Neuronal stem cell (in vitro differentiated cells): ENCODE data around the gene NAP1L5.

Experiments used
- DNase-seq: peaks from one replicate; pipeline ENCODE4 v3.0.0-alpha.2; 2013; ENCODE audit warnings: low spot score
- H2AFZ ChIP-seq: one replicate; pipeline ENCODE4 v1.6.1; 2013; ENCODE audit warnings: mild to moderate bottlenecking, low read length, inconsistent platforms
- H2AK5ac ChIP-seq: 2 replicates; pipeline ENCODE4 v1.6.1; 2013; ENCODE audit warnings: low read depth, mild to moderate bottlenecking, inconsistent platforms, low read length, moderate library complexity, mixed read lengths
- H2BK120ac ChIP-seq: 2 replicates; pipeline ENCODE4 v1.6.1; 2013; ENCODE audit warnings: low read depth, mild to moderate bottlenecking, inconsistent platforms, low read length, moderate library complexity, mixed read lengths
- H2BK12ac ChIP-seq: one replicate; pipeline ENCODE4 v1.6.1; 2013; ENCODE audit warnings: low read length, inconsistent platforms
- H2BK15ac ChIP-seq: 2 replicates; pipeline ENCODE4 v1.6.1; 2013; ENCODE audit warnings: mild to moderate bottlenecking, low read length, inconsistent platforms, mixed read lengths
- H2BK5ac ChIP-seq: one replicate; pipeline ENCODE4 v1.6.1; 2013; ENCODE audit warnings: inconsistent platforms, mild to moderate bottlenecking, low read length, moderate library complexity
- H3K14ac ChIP-seq: one replicate; pipeline ENCODE4 v1.6.1; 2013; ENCODE audit warnings: low read length, inconsistent platforms
- H3K18ac ChIP-seq: 2 replicates; pipeline ENCODE4 v1.6.1; 2013; ENCODE audit warnings: low read length, inconsistent platforms
- H3K23ac ChIP-seq: 2 replicates; pipeline ENCODE4 v1.6.1; 2013; ENCODE audit warnings: low read depth, mild to moderate bottlenecking, mixed read lengths, low read length, inconsistent platforms; ENCODE audit not compliant: poor library complexity
- H3K27ac ChIP-seq: replicated peaks from 3 replicates; pipeline ENCODE4 v1.5.1; 2013; ENCODE audit warnings: low read length, inconsistent platforms
- H3K27me3 ChIP-seq, 3 experiments: 2 replicates each; pipeline ENCODE4 v1.6.1; 2013; ENCODE audit warnings: low read length in 3 of 3, mild to moderate bottlenecking in 2 of 3, inconsistent platforms in 1 of 3, low read depth in 1 of 3, mixed read lengths in 1 of 3, moderate library complexity in 1 of 3; ENCODE audit not compliant: control insufficient read depth in 3 of 3, insufficient read depth in 3 of 3
- H3K36me3 ChIP-seq, 2 donors: replicated peaks in 1 of 2; 2 replicates each; pipeline ENCODE4 v1.6.1; 2013; ENCODE audit warnings: low read length in 2 of 2; ENCODE audit not compliant: control insufficient read depth in 2 of 2, insufficient read depth in 2 of 2
- H3K4ac ChIP-seq: 2 replicates; pipeline ENCODE4 v1.6.1; 2013; ENCODE audit warnings: inconsistent platforms, mild to moderate bottlenecking, low read length, moderate library complexity
- H3K4me1 ChIP-seq, 2 donors: 1 replicate in 1 of 2; 2 replicates in 1 of 2; pipeline ENCODE4 v1.6.1; 2013; ENCODE audit warnings: low read length in 2 of 2, low read depth in 1 of 2; ENCODE audit not compliant: control insufficient read depth in 2 of 2, insufficient read depth in 1 of 2
- H3K4me2 ChIP-seq: one replicate; pipeline ENCODE4 v1.6.1; 2013; ENCODE audit warnings: mild to moderate bottlenecking, low read length, inconsistent platforms; ENCODE audit not compliant: insufficient read depth, poor library complexity, severe bottlenecking
- H3K4me3 ChIP-seq, 2 donors: 2 replicates each; pipeline ENCODE4 v1.5.1; 2013; ENCODE audit warnings: low read length in 2 of 2, mild to moderate bottlenecking in 2 of 2, inconsistent platforms in 1 of 2, moderate library complexity in 1 of 2
- H3K79me1 ChIP-seq: one replicate; pipeline ENCODE4 v1.6.1; 2013; ENCODE audit warnings: low read depth, mild to moderate bottlenecking, inconsistent platforms, low read length, moderate library complexity
- H3K9ac ChIP-seq: one replicate; pipeline ENCODE4 v1.6.1; 2013; ENCODE audit warnings: mild to moderate bottlenecking, low read depth, low read length, inconsistent platforms; ENCODE audit not compliant: poor library complexity
- H3K9me3 ChIP-seq, 2 donors: replicated peaks in 1 of 2; 2 replicates each; pipeline versions ENCODE3 to v1.6.1; 2013; ENCODE audit warnings: low read length in 2 of 2, mild to moderate bottlenecking in 2 of 2, inconsistent platforms in 1 of 2, low read depth in 1 of 2, mixed read lengths in 1 of 2, moderate library complexity in 1 of 2; ENCODE audit not compliant: control insufficient read depth in 2 of 2, insufficient read depth in 1 of 2
- H4K8ac ChIP-seq: one replicate; pipeline ENCODE4 v1.6.1; 2013; ENCODE audit warnings: low read depth, mild to moderate bottlenecking, inconsistent platforms, low read length, moderate library complexity
- H4K91ac ChIP-seq: one replicate; pipeline ENCODE4 v1.6.1; 2013; ENCODE audit warnings: low read length, low read depth, mild to moderate bottlenecking, inconsistent platforms; ENCODE audit not compliant: poor library complexity
- WGBS, 2 donors: extraction: QIAGEN DNeasy Blood & Tissue Kit; methylation state at CpG; one replicate each; pipeline ENCODE4 v1.1.7; 2013; ENCODE audit warnings: missing lambda C conversion rate in 2 of 2, mixed read lengths in 1 of 2; ENCODE audit not compliant: insufficient read length in 2 of 2, insufficient replicate concordance in 1 of 2; ENCODE audit errors: extremely low coverage in 2 of 2; 5-methylcytosine and 5-hydroxymethylcytosine counted together

The NAP1L5 gene

GRCh38 chr4:88724406-88724805 is 26.8 kb upstream of the NAP1L5 start:
- no peaks in the 10 kb centered on the region for H3K79me1 ChIP-seq
- no peak overlapping the region for H3K23ac ChIP-seq
- DNase-seq, result no peak
- H3K4me1 ChIP-seq, result peaks cover 0 to 1% of the 10 kb centered on the region in 2 donors
- no peak overlapping the region for H3K18ac ChIP-seq
- peaks cover 11 to 39% of the 10 kb centered on the region in 2 donors for H3K36me3 ChIP-seq
- no peak overlapping the region for H3K27ac ChIP-seq
- H2BK5ac ChIP-seq, result no peak overlapping the region
- H2BK12ac ChIP-seq, result no peak overlapping the region
- no peak overlapping the region for H3K14ac ChIP-seq
- no peak overlapping the region for H2AFZ ChIP-seq
- H3K4me3 ChIP-seq, result no peak overlapping the region
- WGBS, 2 donors, result no CpG with 5 or more reads among the region's 2 CpGs
- H3K9ac ChIP-seq, result no peak overlapping the region
- no peak overlapping the region for H3K4me2 ChIP-seq
- H3K4ac ChIP-seq, result no peak overlapping the region
- H3K9me3 ChIP-seq, result peaks cover 0 to 3% of the 10 kb centered on the region in 2 donors
- H2BK15ac ChIP-seq, result no peak overlapping the region
- H4K91ac ChIP-seq, result no peak overlapping the region
- H2AK5ac ChIP-seq, result no peak overlapping the region
- H2BK120ac ChIP-seq, result no peak overlapping the region
- H4K8ac ChIP-seq, result no peak overlapping the region
- no peaks in the 10 kb centered on the region for H3K27me3 ChIP-seq

GRCh38 chr4:88722828-88723227 is 25.2 kb upstream of the NAP1L5 start:
- H4K91ac ChIP-seq, result no peak overlapping the region
- H3K14ac ChIP-seq, result no peak overlapping the region
- no peak overlapping the region for H2AFZ ChIP-seq
- H3K36me3 ChIP-seq, result peaks cover 6 to 24% of the 10 kb centered on the region in 2 donors
- no peak overlapping the region for H3K27ac ChIP-seq
- no peak overlapping the region for H2AK5ac ChIP-seq
- no peak overlapping the region for H3K4ac ChIP-seq
- no peak for DNase-seq
- no peak overlapping the region for H2BK5ac ChIP-seq
- no peak overlapping the region for H2BK120ac ChIP-seq
- no peak overlapping the region for H3K9ac ChIP-seq
- H3K23ac ChIP-seq, result no peak overlapping the region
- H4K8ac ChIP-seq, result no peak overlapping the region
- no peaks in the 10 kb centered on the region for H3K79me1 ChIP-seq
- no peak overlapping the region for H2BK12ac ChIP-seq
- no peak overlapping the region for H3K18ac ChIP-seq
- no CpG with 5 or more reads among the region's 2 CpGs for WGBS, 2 donors
- H3K27me3 ChIP-seq, result no peaks in the 10 kb centered on the region
- H3K4me3 ChIP-seq, result no peak overlapping the region
- no peak overlapping the region for H3K4me2 ChIP-seq
- no peak overlapping the region for H2BK15ac ChIP-seq
- H3K4me1 ChIP-seq, result peaks cover 0 to 1% of the 10 kb centered on the region in 2 donors
- peaks cover 0 to 5% of the 10 kb centered on the region in 2 donors for H3K9me3 ChIP-seq

- WGBS, 2 donors, result no CpG with 5 or more reads among the region's 10 CpGs
- H3K4ac ChIP-seq, result no peak overlapping the region
- no peaks in the 10 kb centered on the region for H3K79me1 ChIP-seq
- H3K4me2 ChIP-seq, result no peak overlapping the region
- peaks cover 3 to 19% of the 10 kb centered on the region in 2 donors for H3K36me3 ChIP-seq
- H2BK120ac ChIP-seq, result no peak overlapping the region
- H2AK5ac ChIP-seq, result no peak overlapping the region
- H4K8ac ChIP-seq, result no peak overlapping the region
- no peaks in the 10 kb centered on the region for H3K27me3 ChIP-seq
- H3K18ac ChIP-seq, result no peak overlapping the region
- no peak overlapping the region for H3K14ac ChIP-seq
- H3K4me3 ChIP-seq, result no peak overlapping the region
- no peak for DNase-seq
- no peak overlapping the region for H2BK5ac ChIP-seq
- no peak overlapping the region for H2BK12ac ChIP-seq
- H2AFZ ChIP-seq, result no peak overlapping the region
- H3K9me3 ChIP-seq, result peaks cover 3 to 5% of the 10 kb centered on the region in 2 donors
- H4K91ac ChIP-seq, result no peak overlapping the region
- no peak overlapping the region for H3K23ac ChIP-seq
- no peak overlapping the region for H3K9ac ChIP-seq
- H3K27ac ChIP-seq, result no peak overlapping the region
- H3K4me1 ChIP-seq, result peaks cover 0 to 1% of the 10 kb centered on the region in 2 donors
- no peak overlapping the region for H2BK15ac ChIP-seq
Observed at GRCh38 chr4:88722276-88722780, 24.7 kb upstream of the NAP1L5 start.

- H2BK120ac ChIP-seq, result no peak overlapping the region
- peaks cover 5 to 8% of the 10 kb centered on the region in 2 donors for H3K9me3 ChIP-seq
- no peak overlapping the region for H3K27ac ChIP-seq
- no peak overlapping the region for H2BK5ac ChIP-seq
- no peak for DNase-seq
- H4K8ac ChIP-seq, result no peak overlapping the region
- no peak overlapping the region for H2BK15ac ChIP-seq
- H3K4me1 ChIP-seq, result peaks cover 0 to 1% of the 10 kb centered on the region in 2 donors
- H3K4me2 ChIP-seq, result no peak overlapping the region
- no CpG with 5 or more reads among the region's 10 CpGs for WGBS, 2 donors
- no peak overlapping the region for H3K14ac ChIP-seq
- H3K23ac ChIP-seq, result no peak overlapping the region
- H3K4ac ChIP-seq, result no peak overlapping the region
- H3K18ac ChIP-seq, result no peak overlapping the region
- H2AFZ ChIP-seq, result no peak overlapping the region
- H3K36me3 ChIP-seq, result peaks cover 3 to 5% of the 10 kb centered on the region in 2 donors
- peak overlapping the region in 1 of 2 donors; percentile 58 for H3K4me3 ChIP-seq
- no peak overlapping the region for H4K91ac ChIP-seq
- no peak overlapping the region for H2AK5ac ChIP-seq
- no peaks in the 10 kb centered on the region for H3K27me3 ChIP-seq
- H3K9ac ChIP-seq, result no peak overlapping the region
- H3K79me1 ChIP-seq, result no peaks in the 10 kb centered on the region
- H2BK12ac ChIP-seq, result no peak overlapping the region
Observed at GRCh38 chr4:88720451-88721428, 23.1 kb upstream of the NAP1L5 start.
